SKM-1 treated with dmso at 0.1 percent for 144 hours (cell line): ENCODE results near the gene IGHMBP2.
"Not testable (repeated sequence)": the region's sequence is repeated elsewhere in the genome, so short reads cannot be mapped to it uniquely, and the experiment has no call there.

Experiments used
- DNase-seq: peaks from one replicate; lab custom pipeline; 2025; ENCODE audit not compliant: unreplicated experiment; lab: John Stamatoyannopoulos, UW

Gene IGHMBP2

DNA sequence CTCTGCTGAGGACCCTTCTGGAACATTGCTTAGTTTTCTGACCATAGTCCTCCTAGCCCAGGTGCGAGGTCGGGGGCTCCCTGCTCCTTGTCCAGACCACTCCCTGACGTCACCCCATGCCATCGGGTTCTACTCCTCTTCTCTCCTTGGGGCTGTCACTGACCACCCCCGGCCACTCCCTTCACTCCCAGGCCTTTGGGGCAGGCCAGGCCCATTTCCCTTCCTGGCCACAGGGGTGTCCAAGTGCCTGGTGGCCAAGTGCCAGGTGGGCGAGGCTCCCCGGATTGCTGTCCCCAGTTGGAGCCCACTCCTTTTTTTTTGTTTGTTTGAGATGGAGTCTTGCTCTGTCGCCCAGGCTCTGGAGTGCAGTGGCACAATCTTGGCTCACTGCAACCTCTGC, 57.6 kb downstream of the IGHMBP2 start:
- DNase-seq = no peak

DNA sequence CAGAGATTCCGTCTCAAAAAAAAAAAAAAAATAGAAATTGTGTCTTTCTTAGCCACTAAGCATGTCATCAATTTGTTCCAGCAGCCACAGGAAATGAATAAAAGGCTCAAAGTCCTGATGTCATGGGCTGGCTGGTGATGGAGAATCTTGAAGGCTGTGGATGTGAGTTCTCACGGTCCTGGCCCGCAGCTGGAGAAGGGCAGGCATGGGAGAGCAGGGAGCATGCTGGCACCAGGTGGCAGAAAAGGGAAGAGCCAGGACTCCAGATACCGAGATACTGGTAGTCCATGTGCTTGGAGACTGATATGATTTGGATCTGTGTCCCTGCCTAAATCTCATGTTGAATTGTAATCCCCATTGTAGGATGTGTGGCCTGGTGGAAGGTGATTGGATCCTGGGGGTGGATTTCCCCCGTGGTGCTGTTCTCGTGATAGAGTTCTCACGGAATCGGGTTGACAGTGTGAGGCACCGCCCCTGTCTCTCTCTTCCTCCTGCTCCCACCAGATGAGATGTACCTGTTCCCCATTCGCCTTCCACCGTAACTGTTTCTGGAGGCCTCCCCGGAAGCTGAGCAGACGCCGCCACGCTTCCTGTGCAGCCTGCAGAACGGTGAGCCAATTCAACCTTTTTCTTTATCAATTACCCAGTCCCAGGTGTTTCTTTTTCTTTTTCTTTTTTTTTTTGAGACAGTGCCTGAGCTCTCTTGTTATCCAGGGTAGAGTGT, 59.0 kb downstream of the IGHMBP2 start:
- no peak for DNase-seq

DNA sequence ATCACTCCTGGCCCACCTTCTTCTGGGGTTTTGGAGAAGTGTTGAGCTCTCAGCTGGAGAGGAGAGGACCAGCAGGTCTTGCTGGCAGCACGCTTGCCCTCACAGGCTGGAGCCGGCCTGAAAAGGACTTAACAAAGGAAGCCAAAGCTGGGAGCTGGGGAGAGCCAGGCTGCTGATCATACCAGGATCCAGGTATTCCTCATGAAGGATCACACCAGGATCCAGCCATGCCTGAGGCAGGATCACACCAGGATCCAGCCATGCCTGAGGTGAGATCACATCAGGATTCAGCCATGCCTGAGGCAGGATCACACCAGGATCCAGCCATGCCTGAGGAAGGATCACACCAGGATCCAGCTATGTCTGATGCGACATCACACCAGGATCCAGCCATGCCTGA, 60.1 kb downstream of the IGHMBP2 start:
- no peak for DNase-seq

DNA sequence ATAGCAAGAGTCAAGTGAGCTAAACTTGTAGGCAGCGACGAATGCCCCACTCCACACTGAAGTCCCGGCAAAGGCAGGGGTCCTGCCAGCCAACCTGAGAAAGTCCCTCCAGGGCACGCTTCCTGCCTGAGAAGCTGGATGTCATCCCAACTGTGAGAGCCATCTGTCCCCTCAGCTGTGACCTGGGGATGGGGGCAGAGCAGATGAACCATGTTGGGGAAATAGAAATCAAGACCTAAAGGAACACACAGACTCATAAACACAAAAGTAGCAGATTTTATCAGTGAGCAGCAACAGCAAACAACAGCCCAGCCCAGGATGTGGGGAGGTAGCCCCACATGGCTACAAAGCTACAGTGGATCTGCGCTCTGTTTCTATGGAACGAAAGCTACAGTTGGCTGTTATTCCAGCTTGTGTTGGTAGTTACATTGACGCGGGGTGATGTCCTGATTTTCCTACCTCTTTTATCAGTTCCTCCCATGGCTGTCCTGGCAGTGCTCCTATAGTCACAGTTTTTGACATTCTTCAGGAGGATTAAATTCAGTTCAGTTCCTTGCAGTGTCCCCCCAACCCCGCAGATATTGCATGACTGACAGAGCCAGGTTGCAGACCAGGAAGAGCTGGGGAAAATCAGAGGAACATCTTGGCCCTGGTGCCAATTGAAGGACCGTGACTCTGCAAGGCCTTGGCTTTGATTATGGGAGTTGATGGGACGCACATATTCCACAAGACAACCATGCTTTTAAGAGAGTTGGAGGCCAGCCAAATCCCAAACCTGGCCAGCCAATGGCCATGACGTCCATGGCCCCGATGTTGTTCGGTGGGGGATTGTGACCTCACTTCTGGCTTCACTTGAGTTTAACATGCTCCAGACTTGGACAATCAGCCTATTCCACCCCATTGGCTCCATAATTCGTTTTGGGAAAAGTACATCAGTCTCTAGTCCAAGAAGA, 62.5 kb downstream of the IGHMBP2 start:
- no peak for DNase-seq

DNA sequence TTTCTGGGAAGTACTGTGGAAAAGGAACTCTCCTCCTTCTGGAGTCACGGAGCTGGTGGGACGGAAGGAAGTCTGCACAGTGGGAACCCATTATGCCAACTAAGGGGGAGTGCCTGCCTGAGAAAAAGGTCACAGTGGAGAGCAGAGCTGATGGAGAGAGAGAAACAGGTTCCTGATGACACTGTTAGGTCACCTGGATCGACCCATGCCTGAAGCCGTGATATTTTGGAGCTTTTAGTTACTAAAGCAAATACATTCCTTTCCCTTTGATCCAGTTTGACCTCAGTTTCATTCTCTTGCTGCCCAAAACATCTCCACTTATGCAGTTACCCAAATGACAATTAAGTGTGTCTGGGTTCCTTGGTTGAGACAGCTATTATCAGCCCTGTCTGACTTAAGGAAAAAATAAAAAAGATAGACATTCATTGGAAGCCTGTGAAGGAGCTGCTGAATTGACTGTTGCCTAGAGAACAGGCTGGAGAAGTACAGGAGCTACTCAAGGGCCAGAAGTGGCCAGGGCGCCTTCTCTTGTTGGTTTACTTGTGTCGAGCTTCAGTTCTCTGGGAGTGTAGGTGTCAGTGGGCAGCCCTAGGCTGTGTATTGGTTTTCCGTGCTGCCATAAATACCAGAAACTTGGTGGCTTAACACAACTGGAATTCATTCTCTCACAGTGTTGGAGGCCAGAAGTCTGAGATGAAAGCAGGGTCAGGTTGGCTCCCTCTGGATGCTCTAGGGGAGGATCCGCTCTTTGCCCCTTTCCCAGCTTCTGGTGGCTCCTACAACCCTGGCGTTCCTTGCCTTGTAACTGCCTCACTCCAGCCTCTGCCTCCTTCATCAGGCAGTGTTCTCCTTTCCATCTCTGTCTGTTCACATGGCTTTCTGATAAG, 63.4 kb downstream of the IGHMBP2 start:
- no peak for DNase-seq

DNA sequence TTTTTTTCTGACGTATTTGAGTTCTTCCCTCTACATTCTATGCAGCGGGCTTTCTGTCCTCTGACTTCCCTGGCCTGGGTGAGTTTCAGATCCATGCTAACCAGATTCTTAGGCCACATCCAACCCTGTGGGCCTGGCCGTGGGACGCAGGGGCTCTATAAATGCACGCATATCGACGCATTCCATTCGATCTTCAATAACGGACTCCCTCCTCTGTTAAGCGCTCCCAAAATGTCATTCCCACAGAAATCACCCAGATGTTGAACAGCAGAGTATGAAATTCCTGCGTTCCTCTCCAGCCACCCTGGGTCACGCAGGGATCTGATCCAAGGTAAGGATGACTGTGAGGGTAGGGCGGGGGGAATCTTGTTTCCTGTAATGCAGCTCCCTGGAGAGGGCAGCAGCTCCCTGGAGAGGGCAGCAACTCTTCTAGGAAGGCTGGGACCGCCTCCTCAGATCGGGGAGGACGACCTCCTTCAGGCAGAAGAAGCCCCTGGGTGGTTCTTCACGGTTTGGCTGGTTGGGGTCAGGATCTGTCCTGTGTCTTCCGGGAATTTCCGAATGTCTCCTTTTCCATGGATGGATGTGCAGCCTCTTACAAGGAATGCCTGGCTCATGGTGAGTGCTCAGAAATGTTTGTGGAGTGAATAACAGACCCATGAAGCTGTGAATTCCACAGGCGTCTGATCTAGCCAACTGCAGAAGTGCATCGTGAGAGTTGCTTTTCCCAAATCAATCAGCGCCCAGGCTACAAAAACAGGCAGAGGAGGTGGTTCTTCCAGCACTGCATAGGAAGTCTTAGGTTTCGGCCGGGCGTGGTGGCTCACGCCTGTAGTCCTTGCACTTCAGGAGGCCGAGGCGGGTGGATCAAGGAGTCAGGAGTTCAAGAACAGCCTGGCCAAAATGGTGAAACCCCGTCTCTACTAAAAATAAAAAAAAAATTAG, 64.9 kb downstream of the IGHMBP2 start:
- no peak for DNase-seq

DNA sequence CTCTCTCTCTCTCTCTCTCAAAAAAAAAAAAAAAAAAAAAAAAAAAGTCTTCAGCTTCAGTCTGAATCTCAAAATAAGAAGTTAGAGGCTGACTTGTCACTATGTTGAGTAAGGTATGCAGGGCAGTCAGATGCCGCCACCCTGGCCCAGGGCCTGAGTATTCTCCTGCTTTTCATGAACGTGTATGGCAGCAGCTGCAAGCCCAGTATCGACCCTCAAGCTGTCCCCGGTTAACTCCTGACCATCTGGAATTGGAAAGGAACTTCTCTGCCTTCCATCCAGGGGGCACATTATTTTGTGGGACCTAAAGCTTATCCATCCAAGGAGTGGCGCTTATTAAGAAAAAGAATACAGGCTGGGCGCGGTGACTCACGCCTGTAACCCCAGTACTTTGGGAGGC, 65.7 kb downstream of the IGHMBP2 start:
- no peak for DNase-seq

DNA sequence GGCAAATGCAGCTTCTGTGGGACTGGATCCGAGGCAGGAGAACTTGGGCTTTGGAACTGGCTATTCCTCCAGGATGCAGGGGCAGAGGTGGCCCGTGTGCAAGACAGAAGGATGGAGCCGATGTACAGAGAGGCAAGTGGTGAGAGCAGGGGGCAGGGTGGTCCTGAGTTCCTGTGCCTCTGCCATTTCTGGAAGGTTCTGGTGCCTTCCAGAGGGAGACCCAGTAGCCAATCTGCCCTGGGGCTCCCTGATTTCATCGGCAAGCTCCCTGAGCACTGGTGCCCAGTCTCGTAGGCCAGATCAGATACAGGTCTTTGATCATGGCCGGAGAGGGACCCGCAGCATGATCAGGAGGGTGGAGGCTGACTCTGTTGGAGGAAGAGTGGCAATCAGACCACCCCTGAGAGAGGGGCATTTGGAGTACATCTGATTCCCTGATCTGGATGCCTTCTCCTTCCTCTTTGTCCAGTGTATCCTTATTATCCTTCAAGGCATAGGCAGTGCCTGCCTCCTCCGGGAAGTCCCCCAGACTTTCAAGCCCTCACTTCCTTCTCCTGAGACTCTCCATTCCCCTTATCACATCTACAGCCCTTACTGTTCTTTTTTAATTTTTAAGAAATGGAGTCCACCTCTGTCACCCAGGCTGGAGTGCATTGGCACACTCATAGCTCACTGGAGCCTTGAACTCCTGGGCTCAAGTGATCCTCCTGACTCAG, 67.4 kb downstream of the IGHMBP2 start:
- no peak for DNase-seq

DNA sequence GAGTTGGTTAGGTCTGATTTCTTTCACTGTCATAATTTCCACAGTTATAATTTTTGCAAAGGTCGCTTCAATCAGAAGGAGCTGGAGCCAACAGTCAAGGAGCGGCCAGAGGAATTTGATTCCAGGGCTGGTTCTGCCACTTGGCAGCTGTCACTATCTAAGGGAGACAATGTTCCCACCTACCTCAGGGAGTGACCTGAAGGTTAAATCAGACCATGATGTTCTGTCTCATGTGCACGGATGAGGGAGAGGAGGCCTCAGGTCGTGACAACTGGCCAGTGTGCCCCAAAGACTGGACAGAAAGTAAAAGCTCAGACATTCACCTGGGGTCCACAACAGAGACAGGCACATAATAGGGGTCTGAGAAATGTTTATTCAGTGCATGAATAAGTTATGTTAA, 69.5 kb downstream of the IGHMBP2 start:
- DNase-seq = no peak

DNA sequence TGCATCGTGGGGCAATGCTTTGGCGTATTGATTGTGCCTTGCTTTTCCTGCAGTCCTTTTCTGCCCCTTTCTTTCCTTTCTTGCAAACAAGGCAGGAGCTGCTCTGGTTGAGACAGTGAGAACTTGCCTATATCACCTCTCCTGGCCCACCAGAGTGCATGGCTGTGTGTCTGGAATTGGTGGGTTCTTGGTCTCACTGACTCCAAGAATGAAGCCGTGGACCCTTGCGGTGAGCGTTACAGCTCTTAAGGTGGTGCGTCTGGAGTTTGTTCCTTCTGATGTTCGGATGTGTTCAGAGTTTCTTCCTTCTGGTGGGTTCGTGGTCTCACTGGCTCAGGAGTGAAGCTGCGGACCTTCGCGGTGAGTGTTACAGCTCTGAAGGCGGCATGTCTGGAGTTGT, 70.0 kb downstream of the IGHMBP2 start:
- DNase-seq = not testable (repeated sequence)

DNA sequence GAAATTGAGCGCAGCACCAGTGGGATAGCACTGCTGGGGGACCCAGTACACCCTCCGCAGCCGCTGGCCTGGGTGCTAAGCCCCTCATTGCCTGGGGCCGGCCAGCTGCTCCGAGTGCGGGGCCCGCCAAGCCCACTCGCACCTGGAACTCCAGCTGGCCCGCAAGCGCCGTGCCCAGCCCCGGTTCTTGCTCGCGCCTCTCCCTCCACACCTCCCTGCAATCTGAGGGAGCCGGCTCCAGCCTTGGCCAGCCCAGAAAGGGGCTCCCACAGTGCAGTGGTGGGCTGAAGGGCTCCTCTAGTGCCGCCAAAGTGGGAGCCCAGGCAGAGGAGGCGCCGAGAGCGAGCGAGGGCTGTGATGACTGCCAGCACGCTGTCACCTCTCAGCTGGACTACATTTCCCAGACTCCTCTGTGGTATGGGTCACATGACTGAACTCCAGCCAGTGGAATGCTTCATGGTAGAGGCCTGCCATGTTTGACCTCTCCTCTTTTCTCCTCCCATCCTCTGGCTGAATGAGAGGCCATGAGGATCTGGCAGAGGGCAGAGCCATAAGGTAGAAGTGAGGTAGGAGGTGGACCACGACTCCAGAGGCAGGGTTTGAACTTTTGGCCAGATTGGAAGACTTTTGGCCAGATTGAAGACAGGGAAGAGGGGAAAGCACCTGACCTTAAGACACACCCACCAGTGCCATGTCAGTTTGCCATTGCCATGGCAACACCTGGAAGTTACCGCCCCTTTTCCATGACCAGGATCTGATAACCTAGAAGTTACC, 70.9 kb downstream of the IGHMBP2 start:
- DNase-seq = peak; percentile 4

DNA sequence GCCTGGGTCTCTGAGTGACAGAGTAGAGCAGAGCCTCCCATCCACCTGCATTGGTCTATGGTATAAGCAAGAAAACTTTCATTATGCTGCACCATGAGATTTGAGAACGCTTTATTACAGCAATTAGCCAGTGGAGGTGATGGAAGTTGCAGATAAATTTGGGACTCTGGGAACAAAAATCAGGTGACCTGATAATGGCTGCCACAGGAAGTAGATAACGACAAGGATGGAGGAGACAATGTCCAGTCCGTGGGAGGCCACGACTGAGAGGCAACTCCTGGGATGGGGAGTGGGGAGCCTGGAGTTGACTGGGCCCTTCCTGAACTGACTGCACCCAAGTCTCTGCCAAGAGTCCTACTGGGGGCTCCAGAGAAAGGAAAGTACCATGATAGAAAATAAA, 72.4 kb downstream of the IGHMBP2 start:
- no peak for DNase-seq

DNA sequence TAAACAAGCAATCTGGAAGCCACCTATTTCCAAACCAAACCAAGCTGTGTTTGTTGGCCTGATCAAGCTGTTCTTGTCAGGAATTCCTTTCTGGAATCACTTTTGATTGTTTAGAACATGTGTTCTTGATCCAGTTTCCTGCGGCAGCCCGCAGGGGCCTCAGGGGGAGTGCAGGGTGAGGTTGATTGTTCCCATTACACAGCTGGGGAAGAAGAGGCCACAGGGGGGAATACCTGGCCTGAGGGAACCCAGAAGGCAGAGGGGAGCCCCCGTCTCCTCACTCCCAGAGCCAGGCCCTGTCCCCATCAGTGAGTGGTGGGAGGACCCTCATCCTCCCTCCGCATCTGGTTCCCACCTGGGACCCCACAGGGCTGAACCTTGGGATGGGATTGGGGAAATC, 72.9 kb downstream of the IGHMBP2 start:
- DNase-seq = no peak

DNA sequence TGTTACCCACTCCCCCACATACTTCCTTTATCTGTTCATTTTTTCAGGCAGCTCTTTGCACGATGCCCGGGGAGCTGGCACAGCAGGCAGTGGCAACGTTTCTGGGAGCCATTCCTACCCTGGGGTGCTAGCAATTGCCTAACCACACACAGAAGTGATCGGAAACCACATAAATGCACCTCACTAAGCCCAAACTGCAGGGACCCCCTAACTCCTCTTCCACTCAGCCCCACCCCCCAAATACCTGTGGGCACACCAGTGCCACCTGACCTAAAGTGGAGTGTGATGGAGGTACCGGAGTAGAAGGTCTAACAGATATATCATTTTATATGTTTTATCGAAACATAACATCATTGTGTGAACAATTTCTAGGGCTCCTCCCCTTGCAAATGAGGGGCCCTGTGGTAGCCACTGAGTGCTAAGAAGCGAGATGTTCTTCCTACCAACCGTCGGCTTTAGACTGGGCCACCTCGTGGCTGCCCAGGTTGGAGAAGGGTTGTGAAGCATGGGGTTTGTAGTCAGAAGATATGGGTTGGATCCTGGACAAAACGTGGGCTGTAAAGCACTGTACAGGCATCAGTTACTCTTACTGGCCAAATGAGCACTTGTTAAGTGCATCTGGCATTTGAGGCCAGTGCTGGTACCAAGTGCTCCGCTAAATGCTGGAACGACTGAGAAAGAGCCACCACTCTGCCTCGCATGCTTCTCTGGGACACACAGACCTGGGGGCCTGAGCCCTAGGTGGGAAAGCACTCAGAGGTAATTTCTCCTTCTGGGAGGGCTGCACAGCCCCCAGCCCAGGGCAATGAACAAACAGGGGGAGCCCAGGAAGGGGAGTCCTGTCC, 74.3 kb downstream of the IGHMBP2 start:
- DNase-seq = no peak

DNA sequence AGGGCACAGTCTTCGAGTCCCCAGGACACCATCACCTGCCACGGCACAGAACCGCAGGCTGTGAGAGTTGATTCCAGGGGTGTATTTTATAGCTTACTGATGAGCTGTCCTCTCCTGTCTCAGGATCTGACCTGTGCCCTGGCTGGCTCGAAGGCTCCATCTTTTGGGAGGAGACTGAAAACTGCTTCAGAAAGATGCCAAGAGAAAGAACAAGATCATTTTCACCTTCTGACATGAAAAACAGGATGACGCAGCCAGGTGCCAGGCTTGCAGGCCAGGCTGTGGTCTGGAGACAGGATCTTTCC, 74.9 kb downstream of the IGHMBP2 start:
- no peak for DNase-seq

DNA sequence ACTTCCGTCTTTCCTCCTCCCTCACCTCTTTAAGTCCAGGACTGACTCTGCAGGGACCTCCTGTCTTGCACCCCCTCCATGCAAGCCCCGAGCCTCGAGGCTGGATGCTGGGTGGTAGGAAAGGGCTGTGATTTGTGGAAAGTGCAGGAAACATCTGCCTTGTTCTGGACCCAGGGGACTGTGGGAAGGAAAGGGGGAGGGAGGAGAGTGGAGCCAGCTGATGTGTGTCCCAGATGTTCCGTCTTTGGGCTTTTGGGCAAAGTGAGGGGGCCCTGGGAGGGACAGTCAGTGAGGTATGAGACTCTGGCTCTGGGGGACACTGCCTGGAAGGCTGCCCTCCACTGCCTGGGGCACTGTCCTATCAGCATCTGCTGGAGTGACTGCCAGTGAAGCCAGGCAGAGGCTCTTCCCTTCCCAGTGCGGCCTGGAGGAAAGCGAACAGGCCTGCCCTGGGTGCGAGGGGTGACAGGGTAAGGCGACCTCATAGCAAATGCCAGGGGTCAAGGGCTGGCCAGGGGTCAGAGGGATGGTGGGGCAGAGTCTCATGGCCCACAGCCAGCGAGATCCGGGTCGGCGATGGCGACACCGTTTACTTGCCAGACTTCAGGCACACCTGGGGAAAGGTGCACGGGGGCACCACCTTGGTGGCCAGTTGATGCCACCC, 75.4 kb downstream of the IGHMBP2 start:
- no peak for DNase-seq

DNA sequence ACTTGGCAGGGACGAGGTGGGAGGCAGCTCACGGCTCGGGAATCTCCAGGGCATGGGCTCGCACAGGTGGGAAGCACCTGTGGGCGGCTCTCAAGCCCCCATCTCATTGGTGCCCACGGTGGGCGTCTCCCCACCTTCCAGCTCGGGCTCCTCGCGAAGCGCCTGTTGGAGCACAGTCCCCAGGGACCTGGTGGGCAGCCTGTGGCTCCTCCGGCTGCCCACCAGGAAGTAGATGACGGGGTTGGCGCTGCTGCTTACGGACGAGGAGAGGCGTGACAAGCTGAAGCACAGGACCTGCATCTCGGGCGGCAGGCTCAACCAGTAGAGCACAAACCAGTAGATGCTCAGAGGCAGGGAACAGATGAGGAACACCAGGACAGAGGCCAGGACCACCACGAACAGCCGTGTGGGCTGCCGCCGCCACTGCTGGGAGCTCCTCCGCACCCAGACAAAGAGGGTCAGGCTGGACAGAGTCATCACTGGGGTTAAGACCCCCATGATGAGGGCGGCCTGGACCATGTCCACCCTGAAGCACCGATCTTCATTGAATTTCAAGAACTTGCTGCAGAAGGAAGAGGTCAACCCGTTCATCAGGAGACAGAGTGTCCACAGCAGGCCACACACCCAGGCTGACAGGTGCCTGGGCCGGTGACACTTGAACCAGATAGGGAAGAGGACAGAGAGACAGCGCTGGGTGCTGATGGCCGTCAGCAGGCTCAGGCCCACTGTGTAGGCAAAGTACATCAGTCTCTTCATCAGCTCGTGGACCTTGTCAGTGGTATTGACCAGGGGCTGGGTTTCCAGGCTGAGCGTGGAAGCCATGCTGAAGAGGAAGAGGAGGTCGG, 76.5 kb downstream of the IGHMBP2 start:
- no peak for DNase-seq
